ENCODE results near the gene EPYC. TPM values are rescaled to one million over a fixed set of nuclear protein-coding genes. Genes with fewer than 3 reads are reported as not detected.

The EPYC gene
- total RNA-seq, 4 donors from 2014 or later: not detected

DNA sequence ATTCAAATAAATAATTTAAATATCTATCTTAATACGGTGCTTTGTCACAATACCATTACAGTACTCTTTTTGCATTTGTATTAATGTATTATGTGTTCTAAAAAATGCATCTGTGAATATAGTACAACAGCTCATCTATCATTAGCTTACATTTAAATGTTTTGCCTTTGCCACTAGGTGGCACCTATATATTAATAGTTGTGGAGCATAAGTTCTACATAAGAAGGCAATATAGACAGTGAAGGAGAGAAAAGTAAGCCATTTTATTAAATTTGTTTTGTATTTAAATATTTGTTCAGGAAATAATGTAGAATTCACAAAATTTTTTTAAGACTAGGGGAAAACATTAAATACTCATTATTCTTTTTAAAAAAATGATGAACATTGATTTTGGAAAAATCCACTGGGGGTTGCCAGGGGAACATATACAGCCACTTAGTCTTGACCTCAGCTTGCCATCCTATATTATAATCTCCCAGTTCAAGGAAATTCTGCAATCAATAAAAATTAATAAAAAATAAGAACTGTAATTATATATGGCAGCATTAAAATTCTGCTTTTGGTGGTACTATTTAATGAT lies 59.6 kb downstream of the EPYC start:
- no peak overlapping the region for H3K4me3 ChIP-seq
- TF ChIP-seq, protein P1, sequence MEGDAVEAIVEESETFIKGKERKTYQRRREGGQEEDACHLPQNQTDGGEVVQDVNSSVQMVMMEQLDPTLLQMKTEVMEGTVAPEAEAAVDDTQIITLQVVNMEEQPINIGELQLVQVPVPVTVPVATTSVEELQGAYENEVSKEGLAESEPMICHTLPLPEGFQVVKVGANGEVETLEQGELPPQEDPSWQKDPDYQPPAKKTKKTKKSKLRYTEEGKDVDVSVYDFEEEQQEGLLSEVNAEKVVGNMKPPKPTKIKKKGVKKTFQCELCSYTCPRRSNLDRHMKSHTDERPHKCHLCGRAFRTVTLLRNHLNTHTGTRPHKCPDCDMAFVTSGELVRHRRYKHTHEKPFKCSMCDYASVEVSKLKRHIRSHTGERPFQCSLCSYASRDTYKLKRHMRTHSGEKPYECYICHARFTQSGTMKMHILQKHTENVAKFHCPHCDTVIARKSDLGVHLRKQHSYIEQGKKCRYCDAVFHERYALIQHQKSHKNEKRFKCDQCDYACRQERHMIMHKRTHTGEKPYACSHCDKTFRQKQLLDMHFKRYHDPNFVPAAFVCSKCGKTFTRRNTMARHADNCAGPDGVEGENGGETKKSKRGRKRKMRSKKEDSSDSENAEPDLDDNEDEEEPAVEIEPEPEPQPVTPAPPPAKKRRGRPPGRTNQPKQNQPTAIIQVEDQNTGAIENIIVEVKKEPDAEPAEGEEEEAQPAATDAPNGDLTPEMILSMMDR (IDR thresholded peaks at IDR 0.05): peak in 5 of 6 experiments; percentile 44 to 64 (median 56)
- TF ChIP-seq POLR2A (IDR thresholded peaks at IDR 0.05): no peak
- H3K9me3 ChIP-seq: no peaks in the 10 kb centered on the region
- H3K27ac ChIP-seq: no peak overlapping the region
- H3K4me1 ChIP-seq: no peaks in the 10 kb centered on the region
- no peak for DNase-seq
- no peaks in the 10 kb centered on the region for H3K36me3 ChIP-seq
- no peaks in the 10 kb centered on the region for H3K27me3 ChIP-seq

- H3K4me3 ChIP-seq: no peak overlapping the region
- no peak for TF ChIP-seq POLR2A (IDR thresholded peaks at IDR 0.05)
- TF ChIP-seq, protein P1 (IDR thresholded peaks at IDR 0.05): no peak
- H3K27ac ChIP-seq: no peak overlapping the region
- H3K9me3 ChIP-seq: no peaks in the 10 kb centered on the region
- no peaks in the 10 kb centered on the region for H3K27me3 ChIP-seq
- no peaks in the 10 kb centered on the region for H3K4me1 ChIP-seq
- no peaks in the 10 kb centered on the region for H3K36me3 ChIP-seq
- DNase-seq: no peak
These were observed 61.5 kb downstream of the EPYC start for GRCh38 chr12:90943255-90943654.

- H3K9me3 ChIP-seq: no peaks in the 10 kb centered on the region
- H3K27ac ChIP-seq: no peak overlapping the region
- H3K4me1 ChIP-seq: no peaks in the 10 kb centered on the region
- no peaks in the 10 kb centered on the region for H3K36me3 ChIP-seq
- H3K27me3 ChIP-seq: no peaks in the 10 kb centered on the region
- no peak for DNase-seq
- TF ChIP-seq, protein P1 (IDR thresholded peaks at IDR 0.05): peak in 4 of 6 experiments; percentile 52 to 66 (median 64)
- no peak for TF ChIP-seq POLR2A (IDR thresholded peaks at IDR 0.05)
- H3K4me3 ChIP-seq: no peak overlapping the region
These were observed 63.8 kb downstream of the EPYC start for GRCh38 chr12:90940872-90941499.

GRCh38 chr12:90939382-90939781 lies 65.4 kb downstream of the EPYC start:
- Histone ChIP-seq H3K9me3 (no peaks in the 10 kb centered on the region), H3K36me3 (no peaks in the 10 kb centered on the region), H3K4me1 (no peaks in the 10 kb centered on the region), H3K4me3 (no peak overlapping the region), H3K27ac (no peak overlapping the region), H3K27me3 (no peaks in the 10 kb centered on the region)
- DNase-seq: no peak
- no peak for TF ChIP-seq POLR2A (IDR thresholded peaks at IDR 0.05)
- TF ChIP-seq, protein P1 (IDR thresholded peaks at IDR 0.05): no peak

DNA sequence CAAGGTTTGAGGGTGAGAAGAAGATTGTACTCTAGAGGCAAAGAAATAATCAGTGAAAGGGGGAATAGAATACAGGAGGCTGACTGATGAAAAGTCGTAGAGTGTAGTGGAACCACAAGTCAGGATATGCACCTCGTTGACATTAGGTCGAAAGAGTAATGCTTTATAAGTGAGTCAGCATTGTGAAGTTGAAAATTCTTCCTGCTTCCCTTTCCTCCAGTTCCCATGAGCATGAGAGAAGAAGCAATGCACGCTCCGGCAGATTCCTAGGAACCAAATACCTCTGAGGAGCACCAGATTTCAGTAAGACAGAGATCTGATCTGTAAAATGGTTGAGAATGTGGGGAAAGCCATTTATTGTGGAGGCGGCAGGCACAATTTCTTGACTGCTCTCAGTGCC lies 66.3 kb downstream of the EPYC start:
- Histone ChIP-seq H3K9me3 (no peaks in the 10 kb centered on the region), H3K4me1 (no peaks in the 10 kb centered on the region), H3K36me3 (no peaks in the 10 kb centered on the region), H3K4me3 (no peak overlapping the region), H3K27ac (no peak overlapping the region), H3K27me3 (no peaks in the 10 kb centered on the region)
- no peak for DNase-seq
- TF ChIP-seq, protein P1 (IDR thresholded peaks at IDR 0.05): no peak
- TF ChIP-seq POLR2A (IDR thresholded peaks at IDR 0.05): no peak
